A673 (cell line): Measurements from ENCODE around the gene SFRP5. TPM values are rescaled to one million over a fixed set of nuclear protein-coding genes. Genes with fewer than 3 reads are reported as not detected.

Experiments used
- BruUV-seq: library from RNA; stranded (reverse); fragments of 400-500 nt; replicated peaks from 2 replicates; lab custom pipeline; 2021; lab: Mats Ljungman, UMichigan
- CTCF ChIA-PET: fragments of 300-600 bp; sonication (Branson Sonifier 250); formaldehyde crosslinking; loops from one replicate; lab custom pipeline; 2022; ENCODE audit warnings: antibody characterized with exemption; lab: Charles Lee
- POLR2A ChIA-PET: fragments of 300-600 bp; sonication (Branson Sonifier 250); formaldehyde crosslinking; loops from one replicate; lab custom pipeline; 2022; ENCODE audit warnings: antibody characterized with exemption; ENCODE audit not compliant: low non-redundant PET; lab: Charles Lee
- DNase-seq: peaks from one replicate; pipeline ENCODE4 v3.0.0-alpha.2; 2015; ENCODE audit warnings: low spot score
- H3K27ac ChIP-seq: fragments of 200-600 bp; sonication (generic); 2 replicates; pipeline ENCODE4 v1.5.1; 2016; ENCODE audit warnings: mixed run types, low read depth, mild to moderate bottlenecking, mixed read lengths, antibody characterized with exemption, low read length; ENCODE audit not compliant: poor library complexity, severe bottlenecking
- H3K27me3 ChIP-seq: fragments of 200-600 bp; sonication (generic); replicated peaks from 2 replicates; pipeline ENCODE4 v1.6.1; 2017; ENCODE audit warnings: mixed run types, low read depth, mild to moderate bottlenecking, mixed read lengths, antibody characterized with exemption, low read length; ENCODE audit not compliant: insufficient read depth, poor library complexity
- H3K36me3 ChIP-seq: fragments of 200-600 bp; sonication (generic); 2 replicates; pipeline ENCODE4 v1.6.1; 2016; ENCODE audit warnings: mixed run types, mild to moderate bottlenecking, mixed read lengths, antibody characterized with exemption, low read length; ENCODE audit not compliant: insufficient read depth, poor library complexity, severe bottlenecking
- H3K4me1 ChIP-seq: fragments of 200-600 bp; sonication (generic); 2 replicates; pipeline ENCODE4 v1.6.1; 2017; ENCODE audit warnings: mixed run types, mild to moderate bottlenecking, mixed read lengths, antibody characterized with exemption, low read length; ENCODE audit not compliant: insufficient read depth, poor library complexity, severe bottlenecking
- H3K4me3 ChIP-seq: fragments of 200-600 bp; sonication (generic); 2 replicates; pipeline ENCODE4 v1.5.1; 2016; ENCODE audit warnings: low read depth, mixed run types, mild to moderate bottlenecking, mixed read lengths, low read length; ENCODE audit not compliant: poor library complexity, severe bottlenecking
- H3K9me3 ChIP-seq: fragments of 200-600 bp; sonication (generic); 2 replicates; pipeline ENCODE4 v1.6.1; 2016; ENCODE audit warnings: mixed run types, low read depth, mild to moderate bottlenecking, mixed read lengths, antibody characterized with exemption, low read length; ENCODE audit not compliant: poor library complexity, severe bottlenecking
- EZH2 ChIP-seq: fragments of 200-600 bp; sonication (generic); IDR thresholded peaks from 2 replicates; pipeline ENCODE4 v1.6.1; 2017; ENCODE audit warnings: borderline replicate concordance, low read depth, mild to moderate bottlenecking, mixed read lengths, antibody characterized with exemption, low read length; ENCODE audit not compliant: poor library complexity, severe bottlenecking
- intact Hi-C: fragments of 100-400 bp; cut with micrococcal nuclease; formaldehyde crosslinking; loops from one replicate; pipeline ENCODE4 v1.10.0; 2022; ENCODE audit not compliant: unreplicated experiment
- total RNA-seq: library from RNA; stranded (reverse); gene quantifications from 2 replicates; pipeline ENCODE4 v1.2.3, GENCODE V29; 2021
- TF ChIP-seq, protein P1 (sequence below): fragments of 300-800, 200-600 bp; sonication (generic); conservative IDR thresholded peaks from 2 replicates; pipeline ENCODE4 v1.5.1; 2017; ENCODE audit warnings: low read depth, mild to moderate bottlenecking, antibody characterized with exemption, low read length, moderate library complexity, mixed read lengths

Gene SFRP5
- total RNA-seq, 1 experiment from 2014 or later, result not detected

- BruUV-seq, result no TSS peak
- DNase-seq, result peak; percentile 64
- Histone ChIP-seq H3K9me3 (no peaks in the 10 kb centered on the region), H3K4me1 (peaks cover 12% of the 10 kb centered on the region), H3K27ac (no peak overlapping the region), H3K27me3 (peaks cover 3% of the 10 kb centered on the region), H3K36me3 (no peaks in the 10 kb centered on the region), H3K4me3 (no peak overlapping the region)
- intact Hi-C loops, result no loop called here
- POLR2A ChIA-PET, result no interaction called here
- CTCF ChIA-PET, result interaction anchor here (0.6 to 0.7 kb wide), 2 partner anchors 71 to 79 kb away, joined by 4 to 6 read pairs; partner anchors contain the start of gene GOLGA7B
- no peak for TF ChIP-seq EZH2
- TF ChIP-seq, protein P1, sequence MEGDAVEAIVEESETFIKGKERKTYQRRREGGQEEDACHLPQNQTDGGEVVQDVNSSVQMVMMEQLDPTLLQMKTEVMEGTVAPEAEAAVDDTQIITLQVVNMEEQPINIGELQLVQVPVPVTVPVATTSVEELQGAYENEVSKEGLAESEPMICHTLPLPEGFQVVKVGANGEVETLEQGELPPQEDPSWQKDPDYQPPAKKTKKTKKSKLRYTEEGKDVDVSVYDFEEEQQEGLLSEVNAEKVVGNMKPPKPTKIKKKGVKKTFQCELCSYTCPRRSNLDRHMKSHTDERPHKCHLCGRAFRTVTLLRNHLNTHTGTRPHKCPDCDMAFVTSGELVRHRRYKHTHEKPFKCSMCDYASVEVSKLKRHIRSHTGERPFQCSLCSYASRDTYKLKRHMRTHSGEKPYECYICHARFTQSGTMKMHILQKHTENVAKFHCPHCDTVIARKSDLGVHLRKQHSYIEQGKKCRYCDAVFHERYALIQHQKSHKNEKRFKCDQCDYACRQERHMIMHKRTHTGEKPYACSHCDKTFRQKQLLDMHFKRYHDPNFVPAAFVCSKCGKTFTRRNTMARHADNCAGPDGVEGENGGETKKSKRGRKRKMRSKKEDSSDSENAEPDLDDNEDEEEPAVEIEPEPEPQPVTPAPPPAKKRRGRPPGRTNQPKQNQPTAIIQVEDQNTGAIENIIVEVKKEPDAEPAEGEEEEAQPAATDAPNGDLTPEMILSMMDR, result no peak
Measured at GRCh38 chr10:97778452-97779302, 6.9 kb upstream of the SFRP5 start.

- no peak overlapping the region for H3K4me3 ChIP-seq
- TF ChIP-seq, protein P1, result no peak
- no TSS peak for BruUV-seq
- H3K36me3 ChIP-seq, result no peaks in the 10 kb centered on the region
- intact Hi-C loops, result no loop called here
- H3K27me3 ChIP-seq, result peaks cover 18% of the 10 kb centered on the region
- H3K4me1 ChIP-seq, result peaks cover 12% of the 10 kb centered on the region
- no peak overlapping the region for H3K27ac ChIP-seq
- DNase-seq, result no peak
- no peaks in the 10 kb centered on the region for H3K9me3 ChIP-seq
- POLR2A ChIA-PET, result no interaction called here
- CTCF ChIA-PET, result no interaction called here
Measured at GRCh38 chr10:97777143-97777542, 5.3 kb upstream of the SFRP5 start.

DNA sequence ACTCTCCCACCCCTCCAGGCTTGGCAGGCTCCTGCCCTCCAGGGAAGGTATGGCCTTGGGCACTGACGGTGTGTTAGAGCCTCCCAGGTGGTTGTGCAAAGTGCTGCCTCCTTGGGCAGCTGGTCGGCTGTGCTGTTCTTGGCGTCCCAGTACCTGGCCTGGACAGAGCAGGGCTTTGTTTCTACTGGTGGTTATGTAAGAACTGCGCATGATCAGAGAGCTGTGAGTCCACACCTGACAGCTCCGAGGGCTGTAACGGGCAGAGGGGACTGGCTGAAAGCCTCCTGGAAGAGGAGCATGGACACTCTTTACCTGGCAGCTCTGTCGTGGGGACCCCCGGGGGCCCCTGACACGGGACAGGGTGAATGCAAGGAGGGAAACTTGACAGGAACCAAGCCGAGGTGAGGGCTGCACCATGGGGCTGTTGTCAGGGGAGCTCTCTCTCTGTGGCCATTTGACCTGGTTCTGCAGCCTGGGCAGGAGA lies 3.1 kb upstream of the SFRP5 start:
- ChIA-PET POLR2A (no interaction called here), CTCF (interaction anchor here (0.8 kb wide), 1 partner anchor 14 kb away, joined by 3 read pairs; no protein-coding TSS in a partner anchor)
- Histone ChIP-seq H3K36me3 (no peaks in the 10 kb centered on the region), H3K27ac (no peak overlapping the region), H3K4me1 (peaks cover 6% of the 10 kb centered on the region), H3K4me3 (no peak overlapping the region), H3K27me3 (peaks cover 39% of the 10 kb centered on the region), H3K9me3 (no peaks in the 10 kb centered on the region)
- DNase-seq, result no peak
- TF ChIP-seq EZH2, result no peak
- TF ChIP-seq, protein P1, result no peak
- BruUV-seq, result no TSS peak
- intact Hi-C loops, result no loop called here
